ENCODE results near the gene FABP1.

The FABP1 gene

DNA sequence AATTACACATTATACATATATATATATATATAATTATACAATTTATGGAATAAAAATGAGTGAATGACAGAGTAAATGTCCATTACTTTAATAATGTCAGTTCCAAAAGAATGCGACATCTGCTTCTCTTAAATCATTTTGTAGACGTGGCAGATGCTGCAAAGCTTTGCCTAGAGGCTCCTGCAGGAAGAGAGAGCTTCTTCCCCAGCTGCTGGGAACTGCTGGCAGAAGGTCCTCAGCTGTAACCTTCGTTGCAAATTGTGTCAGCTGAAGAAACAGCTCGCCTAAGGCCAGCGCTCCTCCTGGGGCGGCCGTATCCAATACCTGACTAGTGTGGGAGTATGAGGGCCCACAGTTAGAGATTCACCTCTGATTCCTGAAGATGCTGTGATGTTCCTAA is 32.7 kb upstream of the FABP1 start:
- TF ChIP-seq, protein P1, sequence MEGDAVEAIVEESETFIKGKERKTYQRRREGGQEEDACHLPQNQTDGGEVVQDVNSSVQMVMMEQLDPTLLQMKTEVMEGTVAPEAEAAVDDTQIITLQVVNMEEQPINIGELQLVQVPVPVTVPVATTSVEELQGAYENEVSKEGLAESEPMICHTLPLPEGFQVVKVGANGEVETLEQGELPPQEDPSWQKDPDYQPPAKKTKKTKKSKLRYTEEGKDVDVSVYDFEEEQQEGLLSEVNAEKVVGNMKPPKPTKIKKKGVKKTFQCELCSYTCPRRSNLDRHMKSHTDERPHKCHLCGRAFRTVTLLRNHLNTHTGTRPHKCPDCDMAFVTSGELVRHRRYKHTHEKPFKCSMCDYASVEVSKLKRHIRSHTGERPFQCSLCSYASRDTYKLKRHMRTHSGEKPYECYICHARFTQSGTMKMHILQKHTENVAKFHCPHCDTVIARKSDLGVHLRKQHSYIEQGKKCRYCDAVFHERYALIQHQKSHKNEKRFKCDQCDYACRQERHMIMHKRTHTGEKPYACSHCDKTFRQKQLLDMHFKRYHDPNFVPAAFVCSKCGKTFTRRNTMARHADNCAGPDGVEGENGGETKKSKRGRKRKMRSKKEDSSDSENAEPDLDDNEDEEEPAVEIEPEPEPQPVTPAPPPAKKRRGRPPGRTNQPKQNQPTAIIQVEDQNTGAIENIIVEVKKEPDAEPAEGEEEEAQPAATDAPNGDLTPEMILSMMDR (IDR thresholded peaks at IDR 0.05; ENCODE audit: insufficient read depth, low read length, poor library complexity, severe bottlenecking) = no peak
- DNase-seq (ENCODE audit: extremely low read depth, insufficient read length) = no peak
- no peak overlapping the region for H3K4me3 ChIP-seq (replicated peaks; ENCODE audit: low read depth, low read length)
- no peaks in the 10 kb centered on the region for H3K27me3 ChIP-seq (replicated peaks; ENCODE audit: control insufficient read depth, insufficient read depth, low read length)
- H3K36me3 ChIP-seq (ENCODE audit: control insufficient read depth, insufficient read depth, low read length) = no peaks in the 10 kb centered on the region

DNA sequence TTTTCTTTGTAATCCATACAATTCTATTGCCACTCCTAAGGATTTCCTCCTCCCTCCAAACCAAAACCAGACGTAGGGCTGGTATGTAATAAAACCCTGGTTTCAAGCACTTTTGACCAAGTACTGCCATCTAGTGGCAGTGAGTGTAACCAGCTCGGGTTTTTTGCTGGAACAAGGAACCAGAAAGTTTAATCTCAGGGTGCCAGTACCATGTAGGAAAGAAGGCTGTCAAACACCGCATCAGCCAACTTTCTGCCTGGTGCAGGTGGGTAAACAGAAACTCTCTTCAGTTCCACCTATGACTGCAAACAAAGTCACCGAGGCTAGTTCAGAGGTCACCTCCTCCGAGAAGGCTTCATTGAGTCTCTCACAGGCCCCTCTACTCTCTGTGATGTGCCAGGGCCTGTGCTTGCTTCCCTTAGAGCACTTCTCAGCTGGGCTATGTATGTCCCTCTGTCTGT is 32.1 kb upstream of the FABP1 start:
- TF ChIP-seq, protein P1 (IDR thresholded peaks at IDR 0.05; ENCODE audit: insufficient read depth, low read length, poor library complexity, severe bottlenecking) = peak; percentile 80
- no peaks in the 10 kb centered on the region for H3K27me3 ChIP-seq (replicated peaks; ENCODE audit: control insufficient read depth, insufficient read depth, low read length)
- no peaks in the 10 kb centered on the region for H3K36me3 ChIP-seq (ENCODE audit: control insufficient read depth, insufficient read depth, low read length)
- no peak overlapping the region for H3K4me3 ChIP-seq (replicated peaks; ENCODE audit: low read depth, low read length)
- DNase-seq (ENCODE audit: extremely low read depth, insufficient read length) = peak; percentile 9

DNA sequence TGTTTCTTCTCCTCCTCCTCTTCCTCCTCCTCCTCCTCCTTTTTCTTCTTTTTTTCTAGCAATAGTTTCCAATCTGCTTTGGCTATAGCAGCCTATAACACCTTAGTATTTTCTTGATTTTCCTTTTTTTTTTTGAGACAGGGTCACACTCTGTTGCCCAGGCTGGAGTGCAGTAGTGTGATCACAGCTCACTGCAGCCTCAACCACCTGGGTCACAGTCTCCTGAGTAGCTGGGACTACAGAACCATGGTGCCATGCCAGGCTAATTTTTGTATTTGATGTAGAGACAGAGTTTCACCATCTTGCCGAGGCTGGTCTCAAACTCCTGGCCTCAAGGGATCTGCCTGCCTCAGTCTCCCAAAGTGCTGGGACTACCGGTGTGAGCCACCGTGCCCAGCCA is 31.6 kb upstream of the FABP1 start:
- TF ChIP-seq, protein P1 (IDR thresholded peaks at IDR 0.05; ENCODE audit: insufficient read depth, low read length, poor library complexity, severe bottlenecking) = no peak
- no peak for DNase-seq (ENCODE audit: extremely low read depth, insufficient read length)
- no peaks in the 10 kb centered on the region for H3K36me3 ChIP-seq (ENCODE audit: control insufficient read depth, insufficient read depth, low read length)
- H3K4me3 ChIP-seq (replicated peaks; ENCODE audit: low read depth, low read length) = no peak overlapping the region
- no peaks in the 10 kb centered on the region for H3K27me3 ChIP-seq (replicated peaks; ENCODE audit: control insufficient read depth, insufficient read depth, low read length)

DNA sequence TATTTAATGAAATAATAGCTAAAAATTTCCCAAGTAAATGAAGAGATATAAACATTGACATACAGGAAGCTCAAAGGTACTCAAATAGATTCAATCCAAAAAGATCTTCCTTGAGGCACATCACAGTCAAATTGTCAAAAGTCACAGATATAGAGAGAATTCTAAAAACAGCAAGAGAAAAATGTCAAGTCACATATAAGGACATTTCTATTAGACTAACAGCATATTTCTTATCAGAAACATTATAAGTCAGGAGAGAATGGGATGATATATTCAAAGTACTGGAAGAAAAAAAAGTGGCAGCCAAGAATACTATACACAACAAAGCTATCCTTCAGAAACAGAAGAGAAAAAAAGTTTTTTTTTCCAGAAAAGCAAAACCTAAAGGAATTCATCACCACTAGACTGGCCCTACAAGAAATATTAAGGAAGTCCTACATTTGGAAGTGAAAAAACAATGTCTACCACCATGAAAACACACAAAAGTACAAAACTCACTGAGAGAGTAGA is 21.1 kb upstream of the FABP1 start:
- Histone ChIP-seq H3K36me3 (ENCODE audit: control insufficient read depth, insufficient read depth, low read length) (no peaks in the 10 kb centered on the region), H3K4me3 (replicated peaks; ENCODE audit: low read depth, low read length) (no peak overlapping the region), H3K27me3 (replicated peaks; ENCODE audit: control insufficient read depth, insufficient read depth, low read length) (no peaks in the 10 kb centered on the region)
- TF ChIP-seq, protein P1 (IDR thresholded peaks at IDR 0.05; ENCODE audit: insufficient read depth, low read length, poor library complexity, severe bottlenecking) = no peak
- DNase-seq (ENCODE audit: extremely low read depth, insufficient read length) = no peak

DNA sequence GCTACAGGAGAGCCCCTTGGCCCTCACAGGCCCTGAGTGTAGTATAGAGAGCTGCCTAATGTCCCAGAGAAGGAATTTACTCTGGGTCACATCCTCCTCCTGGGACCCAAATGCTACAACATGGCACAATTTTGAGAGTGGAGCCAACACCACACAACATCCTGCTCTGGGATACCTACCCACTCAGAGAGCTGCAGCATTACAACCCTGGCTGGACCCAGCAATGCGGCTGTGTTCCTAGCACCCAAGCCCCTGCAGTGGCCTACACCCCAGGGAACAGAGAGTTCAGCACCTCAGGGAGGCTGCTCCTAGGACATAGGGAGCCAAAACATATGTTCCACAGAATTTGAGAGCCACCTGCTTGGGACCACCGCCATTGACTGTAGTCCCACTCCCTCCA is 19.3 kb upstream of the FABP1 start:
- H3K27me3 ChIP-seq (replicated peaks; ENCODE audit: control insufficient read depth, insufficient read depth, low read length) = no peaks in the 10 kb centered on the region
- TF ChIP-seq, protein P1 (IDR thresholded peaks at IDR 0.05; ENCODE audit: insufficient read depth, low read length, poor library complexity, severe bottlenecking) = no peak
- no peak overlapping the region for H3K4me3 ChIP-seq (replicated peaks; ENCODE audit: low read depth, low read length)
- no peak for DNase-seq (ENCODE audit: extremely low read depth, insufficient read length)
- no peaks in the 10 kb centered on the region for H3K36me3 ChIP-seq (ENCODE audit: control insufficient read depth, insufficient read depth, low read length)

DNA sequence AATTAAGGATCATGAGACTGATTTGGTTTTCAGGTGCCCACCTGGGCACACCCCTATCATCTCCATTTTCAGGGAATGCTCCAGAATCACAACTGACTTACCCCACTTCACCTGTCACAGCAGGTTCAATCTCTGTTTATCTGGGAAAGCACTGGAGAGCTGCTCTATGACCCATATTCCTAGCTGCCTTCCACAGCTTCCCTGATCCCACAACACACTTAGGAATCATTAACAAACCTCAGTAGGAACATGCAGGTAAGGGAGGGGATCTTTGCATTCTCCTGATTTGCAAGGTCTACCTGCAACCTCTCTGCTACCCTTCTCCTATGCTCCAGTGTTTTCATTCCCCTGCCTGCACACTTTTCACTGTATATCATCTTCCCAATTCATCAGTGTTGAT is 18.7 kb upstream of the FABP1 start:
- Histone ChIP-seq H3K27me3 (replicated peaks; ENCODE audit: control insufficient read depth, insufficient read depth, low read length) (no peaks in the 10 kb centered on the region), H3K36me3 (ENCODE audit: control insufficient read depth, insufficient read depth, low read length) (no peaks in the 10 kb centered on the region), H3K4me3 (replicated peaks; ENCODE audit: low read depth, low read length) (no peak overlapping the region)
- TF ChIP-seq, protein P1 (IDR thresholded peaks at IDR 0.05; ENCODE audit: insufficient read depth, low read length, poor library complexity, severe bottlenecking) = no peak
- no peak for DNase-seq (ENCODE audit: extremely low read depth, insufficient read length)
